ENCODE measurements around the gene AREL1.
A peak's percentile ranks its signal among the peaks of the same experiment; 100 is the strongest.
"Not testable (repeated sequence)": the region's sequence is repeated elsewhere in the genome, so short reads cannot be mapped to it uniquely, and the experiment has no call there.

Gene AREL1, protein sequence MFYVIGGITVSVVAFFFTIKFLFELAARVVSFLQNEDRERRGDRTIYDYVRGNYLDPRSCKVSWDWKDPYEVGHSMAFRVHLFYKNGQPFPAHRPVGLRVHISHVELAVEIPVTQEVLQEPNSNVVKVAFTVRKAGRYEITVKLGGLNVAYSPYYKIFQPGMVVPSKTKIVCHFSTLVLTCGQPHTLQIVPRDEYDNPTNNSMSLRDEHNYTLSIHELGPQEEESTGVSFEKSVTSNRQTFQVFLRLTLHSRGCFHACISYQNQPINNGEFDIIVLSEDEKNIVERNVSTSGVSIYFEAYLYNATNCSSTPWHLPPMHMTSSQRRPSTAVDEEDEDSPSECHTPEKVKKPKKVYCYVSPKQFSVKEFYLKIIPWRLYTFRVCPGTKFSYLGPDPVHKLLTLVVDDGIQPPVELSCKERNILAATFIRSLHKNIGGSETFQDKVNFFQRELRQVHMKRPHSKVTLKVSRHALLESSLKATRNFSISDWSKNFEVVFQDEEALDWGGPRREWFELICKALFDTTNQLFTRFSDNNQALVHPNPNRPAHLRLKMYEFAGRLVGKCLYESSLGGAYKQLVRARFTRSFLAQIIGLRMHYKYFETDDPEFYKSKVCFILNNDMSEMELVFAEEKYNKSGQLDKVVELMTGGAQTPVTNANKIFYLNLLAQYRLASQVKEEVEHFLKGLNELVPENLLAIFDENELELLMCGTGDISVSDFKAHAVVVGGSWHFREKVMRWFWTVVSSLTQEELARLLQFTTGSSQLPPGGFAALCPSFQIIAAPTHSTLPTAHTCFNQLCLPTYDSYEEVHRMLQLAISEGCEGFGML

DNA sequence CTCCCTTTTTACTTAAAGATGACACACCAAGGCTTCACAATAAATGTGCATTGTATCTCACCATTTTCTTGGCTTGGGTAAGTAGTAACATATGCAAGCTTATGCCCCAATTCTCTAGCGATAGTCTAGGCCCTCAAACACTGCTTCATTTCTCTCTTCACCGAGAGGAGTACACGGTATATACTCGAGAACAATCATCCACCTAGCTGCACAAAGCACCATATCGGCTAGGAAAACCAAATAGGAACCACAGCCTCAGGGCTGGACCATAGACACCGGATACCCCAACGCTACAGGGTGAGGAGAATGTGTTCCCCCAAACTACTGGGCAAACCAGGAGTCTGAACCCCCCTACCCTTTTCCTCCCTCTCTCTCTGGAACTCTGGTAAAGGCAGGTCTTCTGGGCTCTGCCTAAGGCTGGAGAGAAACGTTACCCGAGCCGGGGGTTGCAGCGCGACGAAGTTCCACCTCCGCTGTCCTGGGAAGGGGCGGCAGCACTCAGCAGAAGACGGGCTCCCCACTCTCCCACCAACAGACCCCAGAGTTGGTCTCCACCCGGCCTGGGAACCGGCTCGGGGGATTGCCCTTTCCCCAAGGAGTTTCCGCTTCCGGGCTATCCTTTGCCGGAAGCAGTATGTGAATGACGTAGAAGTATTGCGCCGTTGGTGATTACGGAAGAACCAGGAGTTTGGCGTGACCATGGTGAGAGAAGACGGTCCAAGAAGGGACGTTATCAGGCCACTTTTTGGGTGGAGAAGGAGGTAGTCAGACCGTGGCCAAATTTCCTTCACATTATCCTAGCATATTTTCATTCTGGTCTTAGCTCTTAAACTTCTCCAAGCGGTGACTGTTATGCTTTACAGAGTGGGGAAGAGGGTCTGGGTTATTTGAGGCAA is at the start of gene AREL1, which contains the start of gene FCF1:
Gene AREL1, minus strand, starts transcription at position 582 of the 896 bp plus-strand sequence. CDS start 27,465 bp downstream, outside the sequence.
Gene FCF1, plus strand, starts transcription at position 646 of the 896 bp plus-strand sequence. Its CDS starts 54 bp downstream, at position 700.
- peak; percentile 65 for DNase-seq (ENCODE audit: low read depth)

DNA sequence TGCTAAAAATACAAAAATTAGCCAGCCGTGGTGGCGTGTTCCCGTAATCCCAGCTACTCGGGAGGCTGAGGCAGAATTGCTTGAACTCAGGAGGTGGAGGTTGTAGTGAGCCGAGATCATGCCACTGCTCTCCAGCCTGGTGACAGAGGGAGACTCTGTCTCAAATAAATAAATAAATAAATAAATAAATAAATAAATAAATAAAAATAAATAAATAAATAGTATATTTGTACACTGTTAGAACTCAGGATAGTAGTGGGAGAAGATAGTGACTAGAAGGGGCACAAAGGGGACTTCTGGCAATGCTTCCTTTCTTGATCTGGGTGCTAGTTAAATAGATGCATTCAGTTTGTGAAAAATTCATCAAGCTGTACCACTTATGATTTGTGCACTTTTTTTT is 45.6 kb upstream of the AREL1 start:
- not testable (repeated sequence) for DNase-seq (ENCODE audit: low read depth)

DNA sequence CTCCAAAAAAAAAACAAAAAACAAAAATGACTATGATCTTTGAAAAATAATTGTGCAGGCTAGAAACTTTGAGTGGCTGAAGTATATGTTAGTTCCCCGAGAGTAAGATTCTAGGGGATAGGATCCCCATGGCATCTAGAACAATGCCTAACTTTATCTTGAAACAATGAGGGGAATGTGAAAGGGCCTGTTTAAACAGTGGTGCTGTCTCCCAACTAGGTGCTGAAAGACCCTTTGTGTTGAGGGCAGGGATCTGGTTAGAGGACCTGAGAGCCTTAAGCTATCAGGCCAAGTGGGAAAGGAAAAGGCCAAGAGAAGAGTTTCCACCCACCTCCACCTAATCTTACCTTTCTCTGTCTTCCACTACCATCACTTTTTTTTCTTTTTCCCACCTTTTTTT is 43.4 kb upstream of the AREL1 start:
- DNase-seq (ENCODE audit: low read depth): no peak

GRCh38 chr14:74754899-74755298 is 42.0 kb upstream of the AREL1 start:
- DNase-seq (ENCODE audit: low read depth): no peak

DNA sequence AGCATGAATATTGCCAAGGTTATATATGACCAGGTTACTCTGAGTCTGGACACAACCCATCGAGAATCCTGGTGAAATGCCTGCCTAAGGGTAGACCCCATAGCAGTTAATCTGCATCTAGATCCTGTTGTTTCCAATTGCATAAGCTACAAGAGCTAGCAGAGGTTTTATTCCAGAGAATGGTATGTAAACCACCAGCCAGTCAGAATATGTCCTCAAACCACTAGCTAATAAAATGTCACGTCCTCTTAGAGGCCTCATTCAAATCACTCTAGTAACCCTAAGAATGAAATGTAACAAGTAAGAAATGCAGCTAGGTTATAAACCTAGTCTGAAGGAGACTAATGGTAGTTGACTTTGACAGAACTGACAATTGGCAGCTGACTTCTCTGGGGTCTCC is 41.3 kb upstream of the AREL1 start:
- DNase-seq (ENCODE audit: low read depth): no peak

GRCh38 chr14:74747237-74747636 is 34.4 kb upstream of the AREL1 start:
- DNase-seq (ENCODE audit: low read depth): no peak

DNA sequence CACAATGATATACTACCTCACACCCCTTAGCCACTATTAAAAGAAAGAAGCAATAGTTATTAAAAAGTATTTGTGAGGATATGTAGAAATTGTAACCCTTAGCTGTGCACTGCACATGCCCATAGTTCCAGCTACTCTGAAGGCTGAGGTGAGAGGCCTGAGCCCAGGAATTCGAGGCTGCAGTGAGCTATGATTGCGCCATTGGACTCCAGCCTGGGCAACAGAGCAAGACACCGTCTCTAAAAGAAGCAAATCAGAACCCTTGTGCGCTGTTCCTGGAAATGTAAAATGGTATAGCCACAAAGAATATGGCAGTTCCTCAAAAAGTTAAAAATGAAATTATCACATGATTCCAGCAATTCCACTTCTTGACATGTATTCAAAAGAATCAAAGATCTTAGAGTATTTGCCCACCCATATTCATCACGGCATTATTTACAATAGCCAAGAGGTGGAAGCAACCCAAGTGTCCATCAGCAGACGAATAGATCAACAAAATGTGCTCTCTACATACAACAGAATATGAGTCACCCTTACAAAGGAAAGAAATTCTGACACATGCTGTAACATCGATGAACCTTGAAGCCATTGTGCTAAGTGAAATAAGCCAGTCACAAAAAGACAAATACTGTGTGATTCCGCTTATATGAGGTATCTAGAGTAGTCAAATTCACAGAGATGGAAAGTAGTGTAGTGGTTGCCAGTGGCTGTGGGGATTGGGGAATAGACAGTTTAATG is 26.6 kb upstream of the AREL1 start:
- DNase-seq (ENCODE audit: low read depth): no peak

DNA sequence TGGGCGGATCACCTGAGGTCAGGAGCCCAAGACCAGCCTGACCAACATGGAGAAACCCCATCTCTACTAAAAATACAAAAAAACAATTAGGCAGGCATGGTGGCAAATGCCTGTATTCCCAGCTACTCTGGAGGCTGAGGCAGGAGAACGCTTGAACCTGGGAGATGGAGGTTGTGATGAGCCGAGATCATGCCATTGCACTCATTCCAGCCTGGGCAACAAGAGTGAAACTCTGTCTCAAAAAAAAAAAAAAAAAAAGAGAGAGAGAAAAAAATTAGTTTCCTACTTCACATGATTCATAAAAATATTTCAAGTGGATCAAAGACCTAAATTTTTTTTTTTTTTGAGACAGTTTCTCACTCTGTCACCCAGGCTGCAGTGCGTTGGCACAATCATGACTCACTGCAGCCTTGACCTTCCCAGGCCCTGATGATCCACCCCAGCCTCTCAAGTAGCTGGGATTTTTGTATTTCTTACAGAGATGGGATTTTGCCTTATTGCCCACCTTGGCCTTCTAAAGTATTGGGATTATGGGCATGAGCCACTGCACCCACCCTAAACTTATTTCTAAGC is 25.0 kb upstream of the AREL1 start:
- DNase-seq (ENCODE audit: low read depth): no peak

DNA sequence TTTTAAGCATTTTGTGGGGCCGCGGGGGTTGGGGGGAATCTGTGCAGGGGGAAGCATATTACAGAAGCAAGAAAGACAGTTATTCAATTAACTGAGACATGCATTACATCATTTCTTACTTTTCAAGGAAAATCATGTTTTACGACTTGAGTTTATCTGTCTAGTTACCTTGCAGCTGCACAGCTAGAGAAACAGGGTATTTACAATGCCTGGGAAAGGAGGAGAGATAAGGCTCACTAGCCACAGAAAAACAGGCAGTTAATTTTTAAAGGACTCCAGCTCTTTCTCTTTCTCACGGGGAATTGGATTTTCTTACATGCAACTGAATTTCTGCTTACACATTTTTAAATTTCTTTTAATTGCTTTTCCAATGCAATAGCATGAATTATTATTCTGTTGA is 22.2 kb upstream of the AREL1 start:
- no peak for DNase-seq (ENCODE audit: low read depth)

- no peak for DNase-seq (ENCODE audit: low read depth)
Measured at GRCh38 chr14:74733221-74733620, 20.3 kb upstream of the AREL1 start.

GRCh38 chr14:74732387-74732786 is 19.5 kb upstream of the AREL1 start:
- DNase-seq (ENCODE audit: low read depth): no peak

GRCh38 chr14:74723134-74723533 is 10.3 kb upstream of the AREL1 start:
- DNase-seq (ENCODE audit: low read depth): no peak

GRCh38 chr14:74720526-74720925 is 7.6 kb upstream of the AREL1 start:
- DNase-seq (ENCODE audit: low read depth): no peak

GRCh38 chr14:74713395-74713735 is 485 bp upstream of the AREL1 start:
- no peak for DNase-seq (ENCODE audit: low read depth)

DNA sequence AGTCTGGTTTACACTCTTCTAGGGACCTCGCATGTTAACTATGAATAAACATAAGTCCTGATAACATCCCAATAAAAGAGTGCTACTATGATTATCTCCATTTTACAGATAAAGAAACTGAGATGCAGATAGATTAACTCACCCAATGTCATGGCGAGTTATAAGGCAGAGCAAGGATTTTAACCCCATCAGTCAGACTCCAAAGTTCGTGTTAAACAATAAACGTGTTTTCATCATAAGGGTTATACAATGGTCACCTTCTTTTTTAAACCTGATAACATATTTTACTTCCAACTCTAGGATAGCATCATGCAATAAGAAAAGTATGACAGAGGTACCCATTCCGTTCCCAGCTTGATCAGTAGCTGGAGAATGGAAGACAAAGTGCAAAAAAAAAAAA is 1.2 kb downstream of the AREL1 start:
- no peak for DNase-seq (ENCODE audit: low read depth)

GRCh38 chr14:74710480-74710879 is 2.4 kb downstream of the AREL1 start:
- no peak for DNase-seq (ENCODE audit: low read depth)

DNA sequence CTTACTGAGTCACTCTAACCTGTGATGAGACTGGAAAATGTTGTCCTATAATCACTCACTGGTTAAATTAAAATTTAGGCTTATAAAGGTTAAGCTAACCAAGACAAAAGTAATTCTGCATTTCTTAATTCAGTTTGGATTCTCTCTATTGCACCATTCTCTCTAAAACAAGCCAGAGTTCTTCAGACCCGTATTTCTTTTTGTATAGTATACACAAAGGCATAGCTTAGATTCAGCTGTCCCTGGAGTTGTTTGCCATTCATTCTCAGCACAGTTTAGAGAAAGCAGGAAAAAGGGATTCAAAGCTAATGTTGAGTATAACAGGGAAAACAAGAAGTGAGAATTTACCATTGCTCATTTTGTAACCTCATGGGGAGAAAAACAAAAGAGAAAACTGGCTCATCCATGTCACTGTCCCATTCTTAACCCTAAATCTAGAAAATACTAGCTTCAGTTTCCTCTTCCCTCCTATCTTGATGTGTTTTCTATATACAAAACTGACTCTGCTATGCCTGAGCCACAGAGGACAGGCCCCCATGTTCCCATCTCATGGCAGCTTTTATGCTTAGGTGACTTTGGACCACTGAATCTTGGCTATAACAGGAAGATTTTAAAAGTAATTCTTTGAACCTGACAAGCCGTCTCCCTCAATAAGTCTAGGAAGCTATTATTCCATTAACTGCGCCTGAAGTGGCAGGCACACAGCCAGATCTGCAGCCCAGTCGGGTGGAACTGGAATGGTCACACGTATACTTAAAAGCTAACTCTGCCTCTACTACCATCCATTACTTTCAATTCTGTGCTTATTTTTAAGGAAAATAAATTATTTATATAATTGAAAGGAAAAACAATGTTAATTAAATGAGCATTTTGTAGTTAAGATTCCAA is 7.0 kb downstream of the AREL1 start:
- DNase-seq (ENCODE audit: low read depth): no peak

GRCh38 chr14:74704656-74705055 is 8.2 kb downstream of the AREL1 start:
- DNase-seq (ENCODE audit: low read depth): no peak

DNA sequence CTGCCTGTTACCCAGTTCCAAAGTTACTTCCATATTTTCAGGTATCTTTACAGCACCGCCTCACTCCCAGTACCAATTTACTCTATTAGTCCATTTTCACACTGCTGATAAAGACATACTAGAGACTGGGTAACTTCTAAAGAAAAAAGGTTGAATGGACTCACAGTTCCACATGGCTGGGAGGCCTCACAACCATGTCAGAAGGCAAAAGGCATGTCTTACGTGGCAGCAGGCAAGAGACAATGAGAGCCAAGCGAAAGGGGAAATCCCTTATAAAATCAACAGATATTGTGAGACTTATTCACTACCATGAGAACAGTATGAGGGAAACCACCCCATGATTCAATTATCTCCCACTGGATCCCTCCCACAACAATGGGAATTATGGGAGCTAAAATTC is 9.8 kb downstream of the AREL1 start:
- DNase-seq (ENCODE audit: low read depth): no peak

- no peak for DNase-seq (ENCODE audit: low read depth)
Measured at GRCh38 chr14:74702293-74702692, 10.6 kb downstream of the AREL1 start.
